Psoas muscle (tissue), 8 donors: ENCODE results near the gene NBEA. TPM values are rescaled to one million over a fixed set of nuclear protein-coding genes. Genes with fewer than 3 reads are reported as not detected.
"Not testable (repeated sequence)": the region's sequence is repeated elsewhere in the genome, so short reads cannot be mapped to it uniquely, and the experiment has no call there.

Source experiments
- ATAC-seq, 4 donors: fragments of 200-7000 bp; cut with Tn5 transposase; one replicate each; pipeline ENCODE4 v1.9.1; 2020; ENCODE audit warnings: moderate library complexity in 3 of 4, mild to moderate bottlenecking in 2 of 4
- DNase-seq, 2 donors: peaks; one replicate each; pipeline ENCODE4 v3.0.0-alpha.2; 2020
- H3K27ac ChIP-seq: fragments of 200-600 bp; one replicate; pipeline ENCODE4 v1.8.0; 2022
- H3K27me3 ChIP-seq, 3 donors: fragments of 200-600 bp in 1 of 3; one replicate each; pipeline versions ENCODE4 v1.6.1 to v1.8.0; 2013 to 2022; ENCODE audit warnings: low read length in 2 of 3, mild to moderate bottlenecking in 2 of 3, moderate library complexity in 1 of 3; ENCODE audit not compliant: insufficient read depth in 3 of 3
- H3K36me3 ChIP-seq, 2 donors: fragments of 200-600 bp in 1 of 2; one replicate each; pipeline versions ENCODE4 v1.6.1 to v1.8.0; 2013 to 2022; ENCODE audit warnings: low read depth in 1 of 2, mild to moderate bottlenecking in 1 of 2, moderate library complexity in 1 of 2; ENCODE audit not compliant: insufficient read depth in 1 of 2
- H3K4me1 ChIP-seq: fragments of 200-600 bp; one replicate; pipeline ENCODE4 v1.8.0; 2022
- H3K4me3 ChIP-seq: fragments of 200-600 bp; one replicate; pipeline ENCODE4 v1.8.0; 2022; ENCODE audit warnings: mild to moderate bottlenecking
- H3K9me3 ChIP-seq: fragments of 200-600 bp; one replicate; pipeline ENCODE4 v1.8.0; 2022
- CTCF ChIP-seq: fragments of 200-600 bp; IDR thresholded peaks from one replicate; pipeline ENCODE4 v1.8.0; 2022; ENCODE audit warnings: antibody characterized with exemption
- WGBS, 3 donors: extraction: QIAGEN DNeasy Blood & Tissue Kit; methylation state at CpG; one replicate each; pipeline versions ENCODE4 v1.1.6 to v1.1.7; 2013; 5-methylcytosine and 5-hydroxymethylcytosine counted together
- intact Hi-C, 2 donors: fragments of 100-400 bp; cut with DNase I; formaldehyde crosslinking; loops; one replicate each; pipeline versions ENCODE4 v1.11.0 to v1.14.2; 2022
- polyA plus RNA-seq, 3 donors: library from polyadenylated mRNA; stranded (reverse); fragments of 200-250 nt; gene quantifications; one replicate each; pipeline ENCODE4 v1.2.3, GENCODE V29; 2013
- total RNA-seq, 4 donors: library from RNA; stranded (reverse); fragmentation: NEBNext Ultra II Directional in 2 of 4; extraction: Animal tissue kit (Norgen Biotek cat#: 25700) in 2 of 4; gene quantifications; one replicate each; pipeline versions ENCODE4 v1.2.1 to v1.2.4, GENCODE V29; 2021 to 2023
- donor health status: healthy with polysubstance abuse.
- donor health status: DM: no; HTN: no; CAD: no; lungs with moderate emphysema.
- donor health status: Bipolar disorder and iron deficiency.
- donor health status: healthy.
- donor health status: DM: yes; HTN: yes; CAD: no.
- donor health status: DM: no; HTN: no; CAD: no.
- donor health status: DM: no; HTN: no; CAD: no.
- donor health status: DM: yes; HTN: yes; CAD: no.

NBEA gene
- total and polyA plus RNA-seq, 7 donors = 0.99 to 5.3 (median 1.5) TPM

GRCh38 chr13:35392768-35393167 lies 450.7 kb downstream of the NBEA start:
- ATAC-seq (no peak), DNase-seq (no peak)
- Histone ChIP-seq H3K36me3 (no peaks in the 10 kb centered on the region), H3K27ac (no peak overlapping the region), H3K9me3 (no peaks in the 10 kb centered on the region), H3K27me3 (no peaks in the 10 kb centered on the region), H3K4me1 (peaks cover 7% of the 10 kb centered on the region), H3K4me3 (no peak overlapping the region)
- no peak for TF ChIP-seq CTCF
- WGBS, 3 donors = 74 to 91% (median 82%) methylated on average over 2 of the region's 2 CpGs
- intact Hi-C loops = no loop called here

- Histone ChIP-seq H3K9me3 (no peaks in the 10 kb centered on the region), H3K27me3 (no peaks in the 10 kb centered on the region), H3K36me3 (no peaks in the 10 kb centered on the region), H3K27ac (no peak overlapping the region), H3K4me3 (no peak overlapping the region), H3K4me1 (no peaks in the 10 kb centered on the region)
- WGBS, 3 donors = 81 to 83% (median 82%) methylated on average over 2 of the region's 2 CpGs
- ATAC-seq = no peak
- no peak for DNase-seq
- intact Hi-C loops = no loop called here
- no peak for TF ChIP-seq CTCF
These were observed 451.8 kb downstream of the NBEA start for GRCh38 chr13:35393886-35394285.

- WGBS, 3 donors = 94 to 97% (median 96%) methylated on average over 2 of the region's 2 CpGs
- not testable (repeated sequence) for DNase-seq
These were observed 466.2 kb downstream of the NBEA start for GRCh38 chr13:35408285-35408684.

GRCh38 chr13:35411059-35411744 lies 469.1 kb downstream of the NBEA start:
- Histone ChIP-seq H3K27ac (no peak overlapping the region), H3K4me3 (no peak overlapping the region), H3K36me3 (no peaks in the 10 kb centered on the region), H3K4me1 (no peaks in the 10 kb centered on the region), H3K9me3 (no peaks in the 10 kb centered on the region), H3K27me3 (no peaks in the 10 kb centered on the region)
- intact Hi-C loops = no loop called here
- DNase-seq (no peak), ATAC-seq (no peak)
- 92 to 96% (median 94%) methylated on average over 2 of the region's 2 CpGs for WGBS, 3 donors
- TF ChIP-seq CTCF = no peak

More at GRCh38 chr13:35408285-35408684, 466.2 kb downstream of the NBEA start:
- ATAC-seq, H3K4me1 ChIP-seq, H3K36me3 ChIP-seq, H3K4me3 ChIP-seq, H3K27me3 ChIP-seq, intact Hi-C loops, H3K27ac ChIP-seq, H3K9me3 ChIP-seq: not testable (repeated sequence)

GRCh38 chr13:35448465-35448864 lies 506.4 kb downstream of the NBEA start:
- no peaks in the 10 kb centered on the region for H3K27me3 ChIP-seq
- no peaks in the 10 kb centered on the region for H3K9me3 ChIP-seq
- no peak for DNase-seq
- intact Hi-C loops = no loop called here
- H3K4me3 ChIP-seq = no peak overlapping the region
- H3K27ac ChIP-seq = no peak overlapping the region
- no peaks in the 10 kb centered on the region for H3K4me1 ChIP-seq
- ATAC-seq = no peak
- peaks cover 0 to 5% of the 10 kb centered on the region in 2 donors for H3K36me3 ChIP-seq
- no peak for TF ChIP-seq CTCF
- 75 to 83% (median 77%) methylated on average over 1 of the region's 1 CpG for WGBS, 3 donors
